H9 (cell line): Measurements from ENCODE around the gene SPTBN4. TPM values are rescaled to one million over a fixed set of nuclear protein-coding genes. Genes with fewer than 3 reads are reported as not detected.
A peak's percentile ranks its signal among the peaks of the same experiment; 100 is the strongest.
"Not testable (repeated sequence)": the region's sequence is repeated elsewhere in the genome, so short reads cannot be mapped to it uniquely, and the experiment has no call there.

ENCODE experiments used
- DNase-seq: peaks from one replicate; pipeline ENCODE4 v3.0.0-alpha.2; 2017
- H2AFZ ChIP-seq: one replicate; pipeline ENCODE4 v1.6.1; 2013; ENCODE audit warnings: mild to moderate bottlenecking, low read length, control low read depth, moderate library complexity
- H2AK5ac ChIP-seq: 2 replicates; pipeline ENCODE4 v1.6.1; 2013; ENCODE audit warnings: low read length, control low read depth, mixed read lengths; ENCODE audit not compliant: insufficient read length
- H2BK120ac ChIP-seq: one replicate; pipeline ENCODE4 v1.6.1; 2013; ENCODE audit warnings: low read depth, mild to moderate bottlenecking, low read length, control low read depth, inconsistent platforms; ENCODE audit not compliant: poor library complexity, severe bottlenecking
- H2BK12ac ChIP-seq: 2 replicates; pipeline ENCODE4 v1.6.1; 2013; ENCODE audit warnings: low read length, control low read depth, mixed read lengths, low read depth; ENCODE audit not compliant: insufficient read length
- H2BK15ac ChIP-seq: 2 replicates; pipeline ENCODE4 v1.6.1; 2013; ENCODE audit warnings: low read depth, low read length, control low read depth
- H2BK20ac ChIP-seq: one replicate; pipeline ENCODE4 v1.6.1; 2013; ENCODE audit warnings: low read depth, mild to moderate bottlenecking, low read length, control low read depth, inconsistent platforms; ENCODE audit not compliant: poor library complexity, severe bottlenecking
- H2BK5ac ChIP-seq: 2 replicates; pipeline ENCODE4 v1.6.1; 2013; ENCODE audit warnings: low read length, control low read depth, mixed read lengths; ENCODE audit not compliant: insufficient read length
- H3K14ac ChIP-seq: 2 replicates; pipeline ENCODE4 v1.6.1; 2013; ENCODE audit warnings: low read length, control low read depth; ENCODE audit not compliant: insufficient read depth
- H3K18ac ChIP-seq: 2 replicates; pipeline ENCODE4 v1.6.1; 2013; ENCODE audit warnings: low read depth, mild to moderate bottlenecking, mixed read lengths, low read length, control low read depth; ENCODE audit not compliant: insufficient read length
- H3K23ac ChIP-seq: 2 replicates; pipeline ENCODE4 v1.6.1; 2013; ENCODE audit warnings: low read length, control low read depth, mixed read lengths, low read depth; ENCODE audit not compliant: insufficient read length
- H3K23me2 ChIP-seq: 2 replicates; pipeline ENCODE4 v1.6.1; 2013; ENCODE audit warnings: low read depth, mild to moderate bottlenecking, mixed read lengths, low read length, control low read depth; ENCODE audit not compliant: insufficient read length, poor library complexity, severe bottlenecking
- H3K27ac ChIP-seq: 2 replicates; pipeline ENCODE4 v1.5.1; 2013; ENCODE audit warnings: low read length, control low read depth, mixed read lengths, low read depth; ENCODE audit not compliant: insufficient read length
- H3K27me3 ChIP-seq: 2 replicates; pipeline ENCODE4 v1.6.1; 2013; ENCODE audit warnings: low read length, control low read depth, inconsistent platforms; ENCODE audit not compliant: insufficient read depth
- H3K4ac ChIP-seq: 2 replicates; pipeline ENCODE4 v1.6.1; 2013; ENCODE audit warnings: low read depth, mild to moderate bottlenecking, control low read depth, inconsistent platforms, low read length, moderate library complexity
- H3K4me1 ChIP-seq: 2 replicates; pipeline ENCODE4 v1.6.1; 2013; ENCODE audit warnings: low read length, control low read depth, inconsistent platforms; ENCODE audit not compliant: insufficient read depth
- H3K4me2 ChIP-seq: 2 replicates; pipeline ENCODE4 v1.6.1; 2013; ENCODE audit warnings: low read length, control low read depth, mixed read lengths; ENCODE audit not compliant: insufficient read length, insufficient read depth
- H3K56ac ChIP-seq: 2 replicates; pipeline ENCODE4 v1.6.1; 2013; ENCODE audit warnings: low read depth, mild to moderate bottlenecking, mixed read lengths, low read length, control low read depth; ENCODE audit not compliant: insufficient read length
- H3K79me1 ChIP-seq: 2 replicates; pipeline ENCODE4 v1.6.1; 2013; ENCODE audit warnings: low read depth, mild to moderate bottlenecking, moderate library complexity, low read length, control low read depth, inconsistent platforms; ENCODE audit not compliant: insufficient read depth, poor library complexity, severe bottlenecking
- H3K79me2 ChIP-seq: 2 replicates; pipeline ENCODE4 v1.6.1; 2013; ENCODE audit warnings: low read length, control low read depth, inconsistent platforms; ENCODE audit not compliant: insufficient read depth
- H3K9ac ChIP-seq: 2 replicates; pipeline ENCODE4 v1.6.1; 2013; ENCODE audit warnings: low read length, control low read depth, mixed read lengths; ENCODE audit not compliant: insufficient read length; ENCODE audit errors: extremely low read depth
- H3K9me3 ChIP-seq: one replicate; pipeline ENCODE4 v1.6.1; 2013; ENCODE audit warnings: low read depth, low read length, inconsistent platforms; ENCODE audit not compliant: control insufficient read depth
- H3T11ph ChIP-seq: one replicate; pipeline ENCODE4 v1.6.1; 2013; ENCODE audit warnings: mild to moderate bottlenecking, low read length, control low read depth, inconsistent platforms
- H4K20me1 ChIP-seq: one replicate; pipeline ENCODE4 v1.6.1; 2013; ENCODE audit not compliant: control insufficient read depth, insufficient read length, insufficient read depth
- H4K5ac ChIP-seq: 2 replicates; pipeline ENCODE4 v1.6.1; 2013; ENCODE audit warnings: low read depth, mild to moderate bottlenecking, mixed read lengths, low read length, control low read depth; ENCODE audit not compliant: insufficient read length
- H4K8ac ChIP-seq: replicated peaks from 2 replicates; pipeline ENCODE4 v1.6.1; 2013; ENCODE audit warnings: low read length, control low read depth, mixed read lengths, low read depth; ENCODE audit not compliant: insufficient read length
- H4K91ac ChIP-seq: 2 replicates; pipeline ENCODE4 v1.6.1; 2013; ENCODE audit warnings: low read depth, mild to moderate bottlenecking, moderate library complexity, mixed read lengths, low read length, control low read depth; ENCODE audit not compliant: insufficient read length
- H3K27ac Mint-ChIP-seq, 3 experiments: 2 replicates in 2 of 3; 3 replicates in 1 of 3; pipeline ENCODE4 v1.8.0; 2020 to 2021; ENCODE audit warnings: mixed read lengths in 3 of 3, mild to moderate bottlenecking in 1 of 3, moderate library complexity in 1 of 3
- H3K27me3 Mint-ChIP-seq: 2 replicates; pipeline ENCODE4 v1.8.0; 2021; ENCODE audit warnings: low read depth, mild to moderate bottlenecking, moderate library complexity, mixed read lengths
- H3K36me3 Mint-ChIP-seq, 3 experiments: 2 replicates in 2 of 3; 3 replicates in 1 of 3; pipeline ENCODE4 v1.8.0; 2020 to 2021; ENCODE audit warnings: low read depth in 3 of 3, mixed read lengths in 3 of 3; ENCODE audit not compliant: insufficient read depth in 1 of 3
- H3K4me1 Mint-ChIP-seq, 2 experiments: 2 replicates each; pipeline ENCODE4 v1.8.0; 2020; ENCODE audit warnings: mixed read lengths in 2 of 2
- H3K4me3 Mint-ChIP-seq, 2 experiments: 2 replicates in 1 of 2; 3 replicates in 1 of 2; pipeline ENCODE4 v1.8.0; 2020 to 2021; ENCODE audit warnings: mild to moderate bottlenecking in 2 of 2, mixed read lengths in 2 of 2, moderate library complexity in 1 of 2
- H3K9me3 Mint-ChIP-seq, 2 experiments: 2 replicates in 1 of 2; 3 replicates in 1 of 2; pipeline ENCODE4 v1.8.0; 2020; ENCODE audit warnings: mild to moderate bottlenecking in 2 of 2, mixed read lengths in 2 of 2, moderate library complexity in 1 of 2
- WGBS: extraction: QIAGEN DNeasy Blood & Tissue Kit; methylation state at CpG from one replicate; pipeline ENCODE4 v1.1.7; 2013; ENCODE audit warnings: missing lambda C conversion rate, low lambda C conversion rate, mixed read lengths; ENCODE audit not compliant: insufficient read length; ENCODE audit errors: extremely low coverage; 5-methylcytosine and 5-hydroxymethylcytosine counted together
- total RNA-seq: library from RNA; stranded (reverse); gene quantifications from 2 replicates; pipeline ENCODE4 v1.2.1, GENCODE V29; 2021
- TF ChIP-seq, protein P1 (sequence below): fragments of 200-600 bp; sonication (generic); conservative IDR thresholded peaks from 3 replicates; pipeline ENCODE4 v1.8.0; 2021; ENCODE audit warnings: antibody characterized with exemption, mild to moderate bottlenecking

SPTBN4 gene
- total RNA-seq, 1 experiment from 2014 or later, result 2.9 TPM

DNA sequence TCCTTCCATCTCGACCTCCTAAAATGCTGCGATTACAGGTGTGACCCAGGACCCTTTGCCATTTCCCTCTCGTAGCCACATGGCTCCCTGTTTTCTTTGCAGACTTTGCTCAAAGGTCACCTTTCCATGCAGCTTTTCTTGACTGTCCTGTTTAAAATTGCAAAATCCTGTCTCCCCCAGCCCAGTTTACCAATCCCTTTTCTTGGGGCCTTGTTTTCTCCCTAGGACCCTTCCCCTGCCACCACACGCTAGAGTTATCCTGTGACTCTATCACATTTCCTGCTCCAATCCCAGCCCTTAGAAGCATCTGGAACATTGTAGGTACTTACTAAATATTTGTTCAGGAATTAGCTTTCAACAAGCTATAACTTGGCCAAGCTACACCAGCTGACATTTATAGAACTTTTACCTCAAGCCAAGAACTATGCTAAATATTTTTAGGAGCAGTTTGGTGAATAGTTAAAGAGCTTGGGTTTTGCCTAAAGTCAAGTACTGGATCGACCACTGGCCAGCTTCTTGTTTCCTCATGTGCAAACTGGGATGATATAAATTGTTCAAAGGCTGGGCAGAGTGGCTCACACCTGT is 13.6 kb upstream of the SPTBN4 start:
- Histone ChIP-seq H3K14ac (no peak overlapping the region), H3K56ac (no peak overlapping the region), H2BK20ac (no peak overlapping the region), H3K9ac (no peak overlapping the region), H4K8ac (no peak overlapping the region), H4K91ac (no peak overlapping the region), H3K4ac (no peak overlapping the region), H2BK5ac (no peak overlapping the region), H3K79me2 (no peaks in the 10 kb centered on the region), H3K79me1 (no peaks in the 10 kb centered on the region), H3K23ac (no peak overlapping the region), H2AFZ (no peak overlapping the region), H3K4me1 (no peaks in the 10 kb centered on the region), H2AK5ac (no peak overlapping the region), H4K20me1 (no peaks in the 10 kb centered on the region), H3K27me3 (no peaks in the 10 kb centered on the region), H2BK15ac (no peak overlapping the region), H3K9me3 (no peaks in the 10 kb centered on the region), H4K5ac (no peak overlapping the region), H2BK120ac (no peak overlapping the region), H3K4me2 (no peak overlapping the region), H3K23me2 (no peaks in the 10 kb centered on the region), H3T11ph (no peak overlapping the region), H3K27ac (no peak overlapping the region), H3K18ac (no peak overlapping the region), H2BK12ac (no peak overlapping the region)
- Mint-ChIP-seq H3K27me3 (no peaks in the 10 kb centered on the region), H3K36me3 (peaks cover 0 to 11% (median 4%) of the 10 kb centered on the region in 3 experiments; a peak in 5 of 7 replicates), H3K27ac (peak overlapping the region in 1 of 3 experiments; percentile 4; a peak in 2 of 7 replicates), H3K9me3 (no peaks in the 10 kb centered on the region), H3K4me3 (no peak overlapping the region), H3K4me1 (peaks cover 6 to 7% of the 10 kb centered on the region in 2 experiments)
- DNase-seq, result no peak
- TF ChIP-seq, protein P1, sequence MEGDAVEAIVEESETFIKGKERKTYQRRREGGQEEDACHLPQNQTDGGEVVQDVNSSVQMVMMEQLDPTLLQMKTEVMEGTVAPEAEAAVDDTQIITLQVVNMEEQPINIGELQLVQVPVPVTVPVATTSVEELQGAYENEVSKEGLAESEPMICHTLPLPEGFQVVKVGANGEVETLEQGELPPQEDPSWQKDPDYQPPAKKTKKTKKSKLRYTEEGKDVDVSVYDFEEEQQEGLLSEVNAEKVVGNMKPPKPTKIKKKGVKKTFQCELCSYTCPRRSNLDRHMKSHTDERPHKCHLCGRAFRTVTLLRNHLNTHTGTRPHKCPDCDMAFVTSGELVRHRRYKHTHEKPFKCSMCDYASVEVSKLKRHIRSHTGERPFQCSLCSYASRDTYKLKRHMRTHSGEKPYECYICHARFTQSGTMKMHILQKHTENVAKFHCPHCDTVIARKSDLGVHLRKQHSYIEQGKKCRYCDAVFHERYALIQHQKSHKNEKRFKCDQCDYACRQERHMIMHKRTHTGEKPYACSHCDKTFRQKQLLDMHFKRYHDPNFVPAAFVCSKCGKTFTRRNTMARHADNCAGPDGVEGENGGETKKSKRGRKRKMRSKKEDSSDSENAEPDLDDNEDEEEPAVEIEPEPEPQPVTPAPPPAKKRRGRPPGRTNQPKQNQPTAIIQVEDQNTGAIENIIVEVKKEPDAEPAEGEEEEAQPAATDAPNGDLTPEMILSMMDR, result no peak
- no CpG with 5 or more reads among the region's 5 CpGs for WGBS

DNA sequence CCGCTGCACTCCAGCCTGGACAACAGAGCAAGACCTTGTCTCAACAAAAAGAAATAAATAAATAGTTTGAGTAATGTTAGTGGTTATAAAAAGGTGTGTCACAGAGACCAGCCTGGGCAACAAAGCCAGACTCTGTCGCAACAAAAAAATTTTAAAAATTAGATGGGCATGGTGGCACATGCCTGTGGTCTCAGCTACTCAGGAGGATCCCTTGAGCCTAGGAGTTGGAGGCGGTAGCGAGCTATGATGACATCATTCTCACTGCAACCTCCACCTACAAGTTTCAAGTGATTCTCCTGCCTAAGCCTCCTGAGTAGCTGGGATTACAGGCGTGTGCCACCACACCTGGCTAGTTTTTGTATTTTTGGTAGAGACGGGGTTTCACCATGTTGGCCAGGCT is 12.9 kb upstream of the SPTBN4 start:
- H3K27ac Mint-ChIP-seq, result peak overlapping the region in 1 of 3 experiments; percentile 18; a peak in 1 of 7 replicates
- not testable (repeated sequence) for H3K18ac ChIP-seq, H3K4ac ChIP-seq, H3K56ac ChIP-seq, H3K4me2 ChIP-seq, H2BK20ac ChIP-seq, H2AFZ ChIP-seq, H4K91ac ChIP-seq, H3K4me3 Mint-ChIP-seq, H3T11ph ChIP-seq, H3K9me3 ChIP-seq, H3K4me1 ChIP-seq, H3K79me1 ChIP-seq, H2BK12ac ChIP-seq, H2BK5ac ChIP-seq, H4K8ac ChIP-seq, H3K9ac ChIP-seq, H3K27me3 ChIP-seq, H3K23me2 ChIP-seq, H4K20me1 ChIP-seq, H2BK15ac ChIP-seq, H3K9me3 Mint-ChIP-seq, H3K27me3 Mint-ChIP-seq, H3K14ac ChIP-seq, H3K27ac ChIP-seq, H3K23ac ChIP-seq, DNase-seq, H3K4me1 Mint-ChIP-seq, H3K79me2 ChIP-seq, H4K5ac ChIP-seq, H2BK120ac ChIP-seq, H2AK5ac ChIP-seq
- WGBS, result no CpG with 5 or more reads among the region's 6 CpGs
- peaks cover 0 to 11% (median 4%) of the 10 kb centered on the region in 3 experiments; a peak in 5 of 7 replicates for H3K36me3 Mint-ChIP-seq
